Measurements from ENCODE around the gene KLHL42.
A peak's percentile ranks its signal among the peaks of the same experiment; 100 is the strongest.

GRCh38 chr12:27780612-27781408, 777 bp downstream of the KLHL42 start:
- no peak for TF ChIP-seq CTCF (IDR thresholded peaks at IDR 0.05; ENCODE audit: low read depth, low read length)
- TF ChIP-seq POLR2A (IDR thresholded peaks at IDR 0.05; ENCODE audit: extremely low read depth, insufficient read length) = no peak
- 0 out of 2 replicates have a peak, but pooled peaks have one; percentile 12 for TF ChIP-seq MAX (IDR thresholded peaks at IDR 0.05; ENCODE audit: low read depth, low read length)

All from NB4 (cell line).